ENCODE data around the gene ADRB2. TPM values are rescaled to one million over a fixed set of nuclear protein-coding genes. Genes with fewer than 3 reads are reported as not detected.

The ADRB2 gene
- polyA plus RNA-seq, 2 of the 4 experiments (the other 2 are of a cell fraction), result 0.18 to 0.34 TPM

GRCh38 chr5:148816357-148816756 is 10.1 kb upstream of the ADRB2 start (continued):
- TF ChIP-seq HDAC2 (IDR thresholded peaks at IDR 0.05) (no peak), GATA3 (IDR thresholded peaks at IDR 0.05; ENCODE audit: borderline replicate concordance) (no peak), CHD4 (IDR thresholded peaks at IDR 0.05; ENCODE audit: borderline replicate concordance) (no peak), FOSB (CRISPR knock-in tag; IDR thresholded peaks at IDR 0.05) (no peak), ZSCAN20 (CRISPR knock-in tag; IDR thresholded peaks at IDR 0.05) (no peak), MAX (IDR thresholded peaks at IDR 0.05) (no peak), EP300 (IDR thresholded peaks at IDR 0.05) (no peak), HMGXB4 (CRISPR knock-in tag; IDR thresholded peaks at IDR 0.05; ENCODE audit: borderline replicate concordance) (no peak)

GRCh38 chr5:148816782-148817181 is 9.6 kb upstream of the ADRB2 start:
- ChIA-PET POLR2A (no interaction called here), CTCF (no interaction called here)
- Histone ChIP-seq H3K4me1 (no peaks in the 10 kb centered on the region), H3K9me3 (no peaks in the 10 kb centered on the region), H3K27ac (no peak overlapping the region), H3K4me3 (no peak overlapping the region), H3K4me2 (no peak overlapping the region)
- FAIRE-seq (no peak), ATAC-seq (no peak), DNase-seq (ENCODE audit: low read depth in 1 of 2, low spot score in 1 of 2) (no peak)
- 52% methylated on average over 1 of the region's 1 CpG for WGBS (ENCODE audit: missing lambda C conversion rate)
- no peak for TF ChIP-seq TP53 (CRISPR knock-in tag; IDR thresholded peaks at IDR 0.05)

GRCh38 chr5:148817606-148818005 is 8.8 kb upstream of the ADRB2 start:
- FAIRE-seq, result no peak
- no peak for DNase-seq (ENCODE audit: low read depth in 1 of 2, low spot score in 1 of 2)
- ATAC-seq, result no peak
- Histone ChIP-seq H3K4me1 (no peaks in the 10 kb centered on the region), H3K9me3 (no peaks in the 10 kb centered on the region), H3K4me3 (no peak overlapping the region), H3K4me2 (no peak overlapping the region), H3K27ac (no peak overlapping the region)
- no peak for TF ChIP-seq RFX5 (IDR thresholded peaks at IDR 0.05)
- no peak for TF ChIP-seq USF2 (IDR thresholded peaks at IDR 0.05)
- no peak for TF ChIP-seq TP53 (CRISPR knock-in tag; IDR thresholded peaks at IDR 0.05)
- no peak for TF ChIP-seq ZSCAN20 (CRISPR knock-in tag; IDR thresholded peaks at IDR 0.05)
- ChIA-PET CTCF (interaction anchor here (0.7 to 1.0 kb wide), 2 partner anchors 192 to 217 kb away, joined by 3 read pairs; no protein-coding TSS in a partner anchor), POLR2A (no interaction called here)
- 53% methylated on average over 1 of the region's 1 CpG for WGBS (ENCODE audit: missing lambda C conversion rate)

GRCh38 chr5:148820461-148821395 is 5.7 kb upstream of the ADRB2 start:
- WGBS (ENCODE audit: missing lambda C conversion rate), result 49% methylated on average over 6 of the region's 6 CpGs
- Histone ChIP-seq H3K9me3 (no peaks in the 10 kb centered on the region), H3K27ac (no peak overlapping the region), H3K4me1 (no peaks in the 10 kb centered on the region), H3K4me2 (no peak overlapping the region), H3K4me3 (no peak overlapping the region)
- CTCF ChIA-PET, result interaction anchor here (0.7 to 3.3 kb wide), 28 partner anchors 8 to 294 kb away, joined by 3 to 22 read pairs (median 4); no protein-coding TSS in a partner anchor
- POLR2A ChIA-PET, result no interaction called here
- no peak for TF ChIP-seq TFCP2L1 (CRISPR knock-in tag; IDR thresholded peaks at IDR 0.05)
- peak; percentile 25 to 47; a peak in 3 of 5 replicates for TF ChIP-seq RAD21 (conservative IDR thresholded peaks at IDR 0.05 in 1 of 2, IDR thresholded peaks at IDR 0.05 in 1 of 2)
- no peak for TF ChIP-seq HDAC2 (IDR thresholded peaks at IDR 0.05)
- peak; percentile 59; the same call in 2 of the 3 replicates for TF ChIP-seq SMC3 (IDR thresholded peaks at IDR 0.05)
- TF ChIP-seq CTCF (IDR thresholded peaks at IDR 0.05), result peak; percentile 64
- FAIRE-seq (no peak), ATAC-seq (peak in 1 of 2 experiments; percentile 79; a peak in 3 of 6 replicates), DNase-seq (ENCODE audit: low read depth in 1 of 2, low spot score in 1 of 2) (peak in 1 of 2 experiments; percentile 46)

Measured in A549 (cell line).